ENCODE measurements around the gene ZNF76.

GRCh38 chr6:35238843-35239289, 20.7 kb upstream of the ZNF76 start:
- TF ChIP-seq BACH1 (tag; IDR thresholded peaks at IDR 0.05) (no peak), ETV5 (CRISPR knock-in tag; IDR thresholded peaks at IDR 0.05; ENCODE audit: low read depth) (no peak), CTCF (IDR thresholded peaks at IDR 0.05 in 2 of 3, conservative IDR thresholded peaks at IDR 0.05 in 1 of 3; ENCODE audit: insufficient read depth in 2 of 3, low read depth in 1 of 3, low read length in 3 of 3) (no peak), POLR2A (conservative IDR thresholded peaks at IDR 0.05) (no peak), ZNF589 (CRISPR knock-in tag; IDR thresholded peaks at IDR 0.05; ENCODE audit: low read depth) (no peak), PHTF2 (CRISPR knock-in tag; IDR thresholded peaks at IDR 0.05) (no peak), BRF2 (IDR thresholded peaks at IDR 0.05; ENCODE audit: borderline replicate concordance, insufficient read depth, insufficient read length) (no peak)

All from K562 (cell line).